ENCODE results near the gene PCSK5.

GRCh38 chr9:76153339-76153738 is 262.9 kb downstream of the PCSK5 start:
- TF ChIP-seq CTCF (optimal IDR thresholded peaks at IDR 0.05 in 1 of 3, IDR thresholded peaks at IDR 0.05 in 1 of 3, conservative IDR thresholded peaks at IDR 0.05 in 1 of 3; ENCODE audit: extremely low read depth in 1 of 3, insufficient read depth in 2 of 3, low read length in 3 of 3) (no peak), EZH2 (IDR thresholded peaks at IDR 0.05; ENCODE audit: low read length) (no peak)
